Spleen (tissue), 11 donors: ENCODE measurements around the gene ITPKC. TPM values are rescaled to one million over a fixed set of nuclear protein-coding genes. Genes with fewer than 3 reads are reported as not detected.

Source experiments
- DNase-seq: peaks from one replicate; pipeline ENCODE4 v3.0.0-alpha.2; 2020
- H3K27ac ChIP-seq, 8 donors: fragments of 200-600 bp; sonication (generic) in 7 of 8; 1 replicate in 4 of 8; 2 replicates in 4 of 8; pipeline versions ENCODE4 v1.5.0 to v1.8.0; 2016 to 2021; ENCODE audit warnings: inconsistent platforms in 4 of 8, mild to moderate bottlenecking in 4 of 8, moderate library complexity in 1 of 8
- H3K27me3 ChIP-seq, 7 donors: fragments of 200-600 bp; sonication (generic) in 6 of 7; replicated peaks in 1 of 7; 1 replicate in 4 of 7; 2 replicates in 3 of 7; pipeline versions ENCODE4 v1.5.0 to v1.8.0; 2016 to 2021; ENCODE audit warnings: inconsistent platforms in 3 of 7, mild to moderate bottlenecking in 1 of 7
- H3K36me3 ChIP-seq, 6 donors: fragments of 200-600 bp; sonication (generic) in 5 of 6; 1 replicate in 4 of 6; 2 replicates in 2 of 6; pipeline versions ENCODE4 v1.5.0 to v1.8.0; 2016 to 2021; ENCODE audit warnings: inconsistent platforms in 2 of 6
- H3K4me1 ChIP-seq, 6 donors: fragments of 200-600 bp; sonication (generic) in 5 of 6; 1 replicate in 3 of 6; 2 replicates in 3 of 6; pipeline versions ENCODE4 v1.5.0 to v1.8.0; 2016 to 2021; ENCODE audit warnings: inconsistent platforms in 3 of 6
- H3K4me3 ChIP-seq, 8 donors: fragments of 200-600 bp; sonication (generic) in 7 of 8; 1 replicate in 4 of 8; 2 replicates in 4 of 8; pipeline versions ENCODE4 v1.5.0 to v1.8.0; 2016 to 2021; ENCODE audit warnings: inconsistent platforms in 4 of 8, mild to moderate bottlenecking in 4 of 8, moderate library complexity in 2 of 8
- H3K9me3 ChIP-seq, 8 donors: fragments of 200-600 bp; sonication (generic) in 7 of 8; 1 replicate in 4 of 8; 2 replicates in 4 of 8; pipeline versions ENCODE4 v1.5.0 to v1.8.0; 2016 to 2021; ENCODE audit warnings: inconsistent platforms in 4 of 8
- CTCF ChIP-seq, 11 experiments: fragments of 200-600 bp in 7 of 11; fragments of 450-650 bp in 4 of 11; sonication (generic) in 4 of 11; IDR thresholded peaks in 8 of 11; conservative IDR thresholded peaks in 3 of 11; 1 replicate in 7 of 11; 2 replicates in 4 of 11; pipeline versions ENCODE4 v1.4.0 to v1.8.0; 2016 to 2021; ENCODE audit warnings: antibody characterized with exemption in 11 of 11, inconsistent platforms in 4 of 11, mild to moderate bottlenecking in 1 of 11
- POLR2A ChIP-seq, 3 donors: fragments of 450-650 bp; IDR thresholded peaks; one replicate each; pipeline ENCODE4 v1.5.1; 2017; ENCODE audit warnings: antibody characterized with exemption in 3 of 3, mild to moderate bottlenecking in 1 of 3
- POLR2AphosphoS5 ChIP-seq, 3 donors: sonication (generic); formaldehyde crosslinking; IDR thresholded peaks; one replicate each; pipeline ENCODE4 v1.5.1; 2017; ENCODE audit warnings: antibody characterized with exemption in 3 of 3
- WGBS, 5 donors: extraction: QIAGEN DNeasy Blood & Tissue Kit in 3 of 5; methylation state at CpG; one replicate each; pipeline versions ENCODE4 v1.1.5 to v1.1.7; 2013 to 2018; 5-methylcytosine and 5-hydroxymethylcytosine counted together
- intact Hi-C: fragments of 100-400 bp; cut with DNase I; formaldehyde crosslinking; loops from one replicate; pipeline ENCODE4 v1.15.0; 2023; ENCODE audit warnings: low total_unique reads
- polyA plus RNA-seq, 3 donors: library from polyadenylated mRNA; stranded (reverse); fragments of 200-250 nt; gene quantifications; one replicate each; pipeline ENCODE4 v1.2.1, GENCODE V29; 2013
- total RNA-seq, 7 donors: library from RNA; depleted of rRNA in 3 of 7; stranded (reverse); fragments of >200 nt in 3 of 7; fragmentation: NEBNext Ultra II Directional in 4 of 7; extraction: Animal tissue kit (Norgen Biotek cat#: 25700) in 4 of 7; gene quantifications; one replicate each; pipeline versions ENCODE4 v1.1.0 to v1.2.1, GENCODE V29; 2016 to 2021
- donor health status: healthy with polysubstance abuse.
- donor health status: DM: no; HTN: no; CAD: no; lungs with moderate emphysema.
- donor health status: DM: no; HTN: no; CAD: no.
- donor health status: Bipolar disorder and iron deficiency.
- donor health status: healthy.
- donor health status: DM: no; HTN: no; CAD: no.
- donor health status: DM: yes; HTN: yes; CAD: no.

The ITPKC gene
- total and polyA plus RNA-seq, 10 donors: 6.8 to 39.2 (median 15.2) TPM

GRCh38 chr19:40671404-40671803 lies 45.5 kb upstream of the ITPKC start:
- DNase-seq: peak; percentile 22
- Histone ChIP-seq H3K27me3 (no peaks in the 10 kb centered on the region), H3K9me3 (peaks cover 0 to 14% (median 9%) of the 10 kb centered on the region in 8 donors), H3K4me3 (no peak overlapping the region), H3K36me3 (peaks cover 0 to 96% (median 45%) of the 10 kb centered on the region in 6 donors), H3K27ac (no peak overlapping the region), H3K4me1 (no peaks in the 10 kb centered on the region)
- TF ChIP-seq POLR2AphosphoS5 (IDR thresholded peaks at IDR 0.05): no peak
- no peak for TF ChIP-seq POLR2A (IDR thresholded peaks at IDR 0.05)
- TF ChIP-seq CTCF (IDR thresholded peaks at IDR 0.05 in 8 of 11, conservative IDR thresholded peaks at IDR 0.05 in 3 of 11): no peak
- WGBS, 5 donors: 85 to 95% (median 92%) methylated on average over 9 of the region's 9 CpGs
- intact Hi-C loops: no loop called here

- peaks cover 0 to 14% (median 9%) of the 10 kb centered on the region in 8 donors for H3K9me3 ChIP-seq
- H3K36me3 ChIP-seq: peaks cover 0 to 98% (median 48%) of the 10 kb centered on the region in 6 donors
- H3K27me3 ChIP-seq: no peaks in the 10 kb centered on the region
- H3K4me1 ChIP-seq: no peaks in the 10 kb centered on the region
- WGBS, 5 donors: 85 to 98% (median 89%) methylated on average over 2 of the region's 2 CpGs
- intact Hi-C loops: no loop called here
- DNase-seq: peak; percentile 15
- TF ChIP-seq CTCF (IDR thresholded peaks at IDR 0.05 in 8 of 11, conservative IDR thresholded peaks at IDR 0.05 in 3 of 11) (no peak), POLR2A (IDR thresholded peaks at IDR 0.05) (no peak), POLR2AphosphoS5 (IDR thresholded peaks at IDR 0.05) (no peak)
- no peak overlapping the region for H3K27ac ChIP-seq
- H3K4me3 ChIP-seq: no peak overlapping the region
Measured at GRCh38 chr19:40672038-40672437, 44.9 kb upstream of the ITPKC start.

GRCh38 chr19:40672573-40673299 lies 44.2 kb upstream of the ITPKC start:
- H3K36me3 ChIP-seq: peaks cover 0 to 98% (median 52%) of the 10 kb centered on the region in 6 donors
- no peak for DNase-seq
- no peak overlapping the region for H3K27ac ChIP-seq
- H3K4me3 ChIP-seq: no peak overlapping the region
- peaks cover 0 to 14% (median 9%) of the 10 kb centered on the region in 8 donors for H3K9me3 ChIP-seq
- H3K4me1 ChIP-seq: no peaks in the 10 kb centered on the region
- no peaks in the 10 kb centered on the region for H3K27me3 ChIP-seq
- intact Hi-C loops: no loop called here
- WGBS, 5 donors: 92 to 94% (median 93%) methylated on average over 7 of the region's 7 CpGs
- TF ChIP-seq POLR2AphosphoS5 (IDR thresholded peaks at IDR 0.05): no peak
- TF ChIP-seq POLR2A (IDR thresholded peaks at IDR 0.05): no peak
- TF ChIP-seq CTCF (IDR thresholded peaks at IDR 0.05 in 8 of 11, conservative IDR thresholded peaks at IDR 0.05 in 3 of 11): no peak

- TF ChIP-seq POLR2AphosphoS5 (IDR thresholded peaks at IDR 0.05) (peak in 1 of 3 donors; percentile 34), CTCF (IDR thresholded peaks at IDR 0.05 in 8 of 11, conservative IDR thresholded peaks at IDR 0.05 in 3 of 11) (no peak)
- Histone ChIP-seq H3K4me3 (no peak overlapping the region), H3K36me3 (peaks cover 0 to 98% (median 55%) of the 10 kb centered on the region in 6 donors), H3K27ac (no peak overlapping the region), H3K9me3 (peaks cover 0 to 14% (median 9%) of the 10 kb centered on the region in 8 donors), H3K4me1 (no peaks in the 10 kb centered on the region), H3K27me3 (no peaks in the 10 kb centered on the region)
- intact Hi-C loops: no loop called here
- DNase-seq: peak; percentile 57
- 88 to 97% (median 93%) methylated on average over 3 to 11 of the region's 11 CpGs for WGBS, 5 donors
Measured at GRCh38 chr19:40673397-40673796, 43.5 kb upstream of the ITPKC start.
